ENCODE results near the gene STEAP1. TPM values are rescaled to one million over a fixed set of nuclear protein-coding genes. Genes with fewer than 3 reads are reported as not detected.

STEAP1 gene
- total and polyA plus RNA-seq, 9 of the 15 experiments (the other 6 are each of a cell fraction or from before 2014, with no cell fraction given): 2.7 to 6.8 (median 5.1) TPM

- TF ChIP-seq CHD7 (IDR thresholded peaks at IDR 0.05; ENCODE audit: low read depth, low read length): no peak
- no peak for TF ChIP-seq SMARCE1 (IDR thresholded peaks at IDR 0.05)
- TF ChIP-seq ZBTB11 (CRISPR knock-in tag; IDR thresholded peaks at IDR 0.05): no peak
- no peak for TF ChIP-seq E2F1 (CRISPR knock-in tag; IDR thresholded peaks at IDR 0.05)
- TF ChIP-seq ZEB2 (IDR thresholded peaks at IDR 0.05): no peak
- TF ChIP-seq MIER1 (IDR thresholded peaks at IDR 0.05; ENCODE audit: low read depth): no peak
- TF ChIP-seq ZNF184 (CRISPR knock-in tag; IDR thresholded peaks at IDR 0.05): no peak
- TF ChIP-seq NFATC3 (IDR thresholded peaks at IDR 0.05): no peak
These were observed 18.4 kb downstream of the STEAP1 start (continued) for GRCh38 chr7:90172624-90173023.
